ENCODE data around the gene PARD3.
"Not testable (repeated sequence)": the region's sequence is repeated elsewhere in the genome, so short reads cannot be mapped to it uniquely, and the experiment has no call there.

The PARD3 gene

GRCh38 chr10:34377833-34378232, 437.3 kb downstream of the PARD3 start:
- no peak for TF ChIP-seq ZNF274 (IDR thresholded peaks at IDR 0.05; ENCODE audit: low read depth, low read length)
- no peak overlapping the region for H3K4me3 ChIP-seq (ENCODE audit: low read length)

DNA sequence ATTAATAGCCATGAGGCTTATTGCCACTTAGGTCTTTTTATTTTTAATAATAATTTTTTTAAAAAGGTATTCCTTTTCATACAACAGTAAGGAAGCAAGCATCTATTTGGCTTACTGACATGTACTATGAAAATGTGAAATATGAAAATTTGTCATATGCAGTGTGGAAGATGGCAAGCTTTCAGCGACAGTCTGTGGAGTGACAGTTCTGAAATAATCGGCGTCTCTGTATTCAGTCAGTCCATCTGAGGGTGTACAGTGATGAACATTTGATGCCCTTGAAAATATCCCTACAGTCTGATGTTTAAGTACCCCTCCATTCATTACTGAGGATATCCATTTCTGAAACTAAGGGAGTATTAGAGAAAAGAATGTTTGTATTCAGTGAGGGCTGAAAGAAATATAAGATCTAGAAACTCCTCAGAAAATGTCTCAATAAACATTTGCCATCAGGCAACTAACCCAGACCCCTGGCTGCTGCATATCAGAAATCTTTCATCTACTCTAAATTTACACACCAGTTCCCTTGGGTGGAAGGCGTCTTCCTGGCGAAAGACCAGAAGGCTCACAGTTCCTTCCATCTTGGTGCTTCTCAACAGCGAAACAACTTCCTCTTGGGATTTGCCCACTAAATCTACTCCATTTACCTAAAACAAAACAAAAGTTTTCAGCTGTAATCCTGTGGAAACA, 440.6 kb downstream of the PARD3 start:
- no peak for TF ChIP-seq ZNF274 (IDR thresholded peaks at IDR 0.05; ENCODE audit: low read depth, low read length)
- H3K4me3 ChIP-seq (ENCODE audit: low read length) = peak overlapping the region; percentile 60; the same call in 1 of the 2 replicates

DNA sequence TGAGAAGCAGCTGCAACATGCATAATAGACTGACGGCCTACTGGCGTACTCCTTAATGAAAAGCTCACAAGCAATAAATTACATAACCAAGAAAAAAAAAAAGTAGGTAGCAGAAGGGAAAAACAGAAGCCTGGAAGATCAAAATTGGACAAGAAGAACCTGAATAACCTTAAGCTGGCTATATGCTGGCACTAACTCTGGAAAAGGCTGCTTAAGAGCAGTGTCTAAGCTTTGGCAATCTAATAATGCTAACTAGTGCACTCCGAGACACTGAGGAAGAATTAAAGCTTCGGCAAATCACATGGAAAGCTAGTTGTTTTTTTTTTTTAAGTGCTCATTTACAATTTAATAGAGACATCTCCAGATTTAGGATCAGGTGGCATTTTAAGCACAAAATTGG, 441.9 kb downstream of the PARD3 start:
- TF ChIP-seq ZNF274 (IDR thresholded peaks at IDR 0.05; ENCODE audit: low read depth, low read length) = no peak
- H3K4me3 ChIP-seq (ENCODE audit: low read length) = no peak overlapping the region

GRCh38 chr10:34372509-34372908, 442.6 kb downstream of the PARD3 start:
- TF ChIP-seq ZNF274 (IDR thresholded peaks at IDR 0.05; ENCODE audit: low read depth, low read length) = no peak

DNA sequence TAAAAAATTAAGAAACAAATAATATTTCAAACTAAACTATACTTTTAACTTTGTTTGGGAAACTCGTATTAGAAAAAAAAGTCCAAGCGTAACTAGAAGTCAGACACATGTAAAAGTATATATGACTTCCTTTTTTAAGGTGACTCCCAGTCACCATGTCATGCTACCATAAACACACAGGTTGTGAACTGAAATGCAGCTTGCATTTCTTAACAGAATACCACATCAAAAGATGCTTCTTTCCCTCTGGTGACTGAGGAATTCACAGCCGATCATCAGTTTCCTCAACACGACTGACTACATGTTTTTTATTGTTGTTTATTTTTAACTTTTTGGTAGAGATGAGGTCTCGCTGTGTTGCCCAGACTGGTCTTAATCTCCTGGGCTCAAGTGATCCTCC, 445.0 kb downstream of the PARD3 start:
- TF ChIP-seq ZNF274 (IDR thresholded peaks at IDR 0.05; ENCODE audit: low read depth, low read length) = no peak
- no peak overlapping the region for H3K4me3 ChIP-seq (ENCODE audit: low read length)

More at GRCh38 chr10:34372509-34372908, 442.6 kb downstream of the PARD3 start:
- H3K4me3 ChIP-seq (ENCODE audit: low read length) = no peak overlapping the region

GRCh38 chr10:34369120-34369519, 446.0 kb downstream of the PARD3 start:
- no peak for TF ChIP-seq ZNF274 (IDR thresholded peaks at IDR 0.05; ENCODE audit: low read depth, low read length)
- no peak overlapping the region for H3K4me3 ChIP-seq (ENCODE audit: low read length)

GRCh38 chr10:34364253-34365037, 450.7 kb downstream of the PARD3 start:
- no peak overlapping the region for H3K4me3 ChIP-seq (ENCODE audit: low read length)
- no peak for TF ChIP-seq ZNF274 (IDR thresholded peaks at IDR 0.05; ENCODE audit: low read depth, low read length)

- TF ChIP-seq ZNF274 (IDR thresholded peaks at IDR 0.05; ENCODE audit: low read depth, low read length) = no peak
- H3K4me3 ChIP-seq (ENCODE audit: low read length) = no peak overlapping the region
Observed at GRCh38 chr10:34360984-34361383, 454.1 kb downstream of the PARD3 start.

- no peak for TF ChIP-seq ZNF274 (IDR thresholded peaks at IDR 0.05; ENCODE audit: low read depth, low read length)
- no peak overlapping the region for H3K4me3 ChIP-seq (ENCODE audit: low read length)
Observed at GRCh38 chr10:34359435-34359813, 455.7 kb downstream of the PARD3 start.

DNA sequence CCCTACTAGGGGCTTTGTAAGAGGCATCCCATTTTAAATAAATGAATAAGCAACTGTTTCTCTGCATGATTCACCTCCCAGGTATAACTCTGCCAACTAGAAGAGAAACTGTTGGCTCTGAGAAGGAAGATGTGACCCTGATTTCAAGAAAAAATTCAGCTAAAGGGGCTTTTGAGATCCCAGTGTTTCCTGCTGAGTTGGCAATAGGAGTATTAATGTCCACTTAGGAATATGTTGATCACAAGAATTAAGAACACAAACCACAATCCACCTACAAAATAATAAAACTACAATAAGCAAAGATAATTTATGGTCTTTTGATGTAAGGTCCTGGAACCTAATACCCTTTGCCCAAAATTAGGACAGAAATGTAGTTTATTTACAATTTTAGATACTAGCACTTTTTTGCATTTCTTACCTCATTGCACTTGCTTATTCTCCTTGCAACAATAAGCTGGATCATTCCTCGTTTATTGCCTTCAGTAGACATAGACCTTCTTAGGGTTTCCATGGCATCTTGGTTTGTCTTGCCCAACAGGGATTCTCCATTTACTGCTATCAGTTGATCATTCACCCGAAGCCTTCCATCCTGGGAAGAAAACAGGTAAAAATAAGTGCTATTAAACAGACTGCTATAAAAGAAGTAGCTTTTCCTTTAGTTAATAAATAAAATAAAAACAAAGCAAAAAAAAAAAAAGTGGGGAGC, 456.2 kb downstream of the PARD3 start:
- no peak for TF ChIP-seq ZNF274 (IDR thresholded peaks at IDR 0.05; ENCODE audit: low read depth, low read length)
- no peak overlapping the region for H3K4me3 ChIP-seq (ENCODE audit: low read length)

- no peak for TF ChIP-seq ZNF274 (IDR thresholded peaks at IDR 0.05; ENCODE audit: low read depth, low read length)
- no peak overlapping the region for H3K4me3 ChIP-seq (ENCODE audit: low read length)
Observed at GRCh38 chr10:34356463-34356862, 458.6 kb downstream of the PARD3 start.

DNA sequence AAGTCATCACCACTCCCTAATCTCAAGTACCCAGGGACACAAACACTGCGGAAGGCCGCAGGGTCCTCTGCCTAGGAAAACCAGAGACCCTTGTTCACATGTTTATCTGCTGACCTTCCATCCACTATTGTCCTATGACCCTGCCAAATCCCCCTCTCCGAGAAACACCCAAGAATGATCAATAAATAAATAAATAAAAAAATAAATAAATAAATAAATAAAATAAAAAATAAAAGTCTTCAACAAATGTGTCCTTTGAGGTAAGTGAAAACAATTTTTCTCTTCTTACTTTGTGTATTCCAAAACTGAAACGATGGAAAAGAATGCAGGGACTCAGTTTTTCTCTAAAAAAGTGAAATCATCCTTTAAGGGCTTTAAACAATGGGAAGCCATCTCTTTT, 461.6 kb downstream of the PARD3 start:
- H3K4me3 ChIP-seq (ENCODE audit: low read length) = not testable (repeated sequence)

- H3K4me3 ChIP-seq (ENCODE audit: low read length) = not testable (repeated sequence)
Observed at GRCh38 chr10:34352599-34353204, 462.4 kb downstream of the PARD3 start.

DNA sequence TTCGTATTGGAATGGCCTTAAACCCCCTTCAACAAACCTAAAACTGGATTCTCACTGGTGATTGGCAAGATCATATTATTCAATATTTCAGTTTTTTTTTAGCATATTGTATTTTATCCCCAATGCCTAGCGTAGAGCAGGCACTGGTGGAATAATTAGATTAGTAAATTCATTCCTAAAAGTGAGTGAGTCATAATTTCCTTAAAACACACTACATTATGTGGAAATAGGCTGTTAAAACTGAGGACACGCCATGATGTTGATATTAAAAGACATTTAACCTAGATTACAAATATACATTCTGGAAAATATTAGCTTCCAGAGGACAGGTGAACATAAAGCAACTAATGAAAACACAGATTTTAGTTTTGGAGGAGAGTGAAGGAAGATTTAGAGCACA, 463.9 kb downstream of the PARD3 start:
- no peak for TF ChIP-seq ZNF274 (IDR thresholded peaks at IDR 0.05; ENCODE audit: low read depth, low read length)
- no peak overlapping the region for H3K4me3 ChIP-seq (ENCODE audit: low read length)

All from GM08714 (cell line).